ENCODE results near the gene MPND.

Gene MPND

GRCh38 chr19:4368128-4368820, 24.9 kb downstream of the MPND start:
- no peak for DNase-seq

GRCh38 chr19:4369109-4369887, 25.9 kb downstream of the MPND start:
- peak; percentile 55 to 64 for DNase-seq

GRCh38 chr19:4369888-4370260, 26.5 kb downstream of the MPND start:
- DNase-seq: peak; percentile 75 to 76

GRCh38 chr19:4370418-4371041, 27.2 kb downstream of the MPND start:
- no peak for DNase-seq

- no peak for DNase-seq
Observed at GRCh38 chr19:4371247-4372164, 28.1 kb downstream of the MPND start.

- DNase-seq: no peak
Observed at GRCh38 chr19:4372165-4373012, 29.0 kb downstream of the MPND start.

GRCh38 chr19:4373013-4373367, 29.6 kb downstream of the MPND start:
- DNase-seq: no peak

GRCh38 chr19:4373601-4374497, 30.5 kb downstream of the MPND start:
- no peak for DNase-seq

- DNase-seq: no peak
Observed at GRCh38 chr19:4374498-4375163, 31.3 kb downstream of the MPND start.

- no peak for DNase-seq
Observed at GRCh38 chr19:4375164-4376027, 32.0 kb downstream of the MPND start.

GRCh38 chr19:4376028-4376670, 32.8 kb downstream of the MPND start:
- no peak for DNase-seq

- no peak for DNase-seq
Observed at GRCh38 chr19:4376671-4376990, 33.3 kb downstream of the MPND start.

GRCh38 chr19:4376991-4377781, 33.8 kb downstream of the MPND start:
- no peak for DNase-seq

GRCh38 chr19:4378886-4379285, 35.5 kb downstream of the MPND start:
- DNase-seq: no peak

GRCh38 chr19:4379383-4380253, 36.3 kb downstream of the MPND start:
- peak in 1 of 2 donors; percentile 26 for DNase-seq

- DNase-seq: peak; percentile 54 to 57
Observed at GRCh38 chr19:4380254-4380727, 36.9 kb downstream of the MPND start.

Measured in activated CD4-positive, alpha-beta T cell treated with anti-CD3 and anti-CD28 coated beads for 4 hours (primary cell).